GM18873 (cell line): Measurements from ENCODE around the gene MGAT5B.
"Not testable (repeated sequence)": the region's sequence is repeated elsewhere in the genome, so short reads cannot be mapped to it uniquely, and the experiment has no call there.

Experiments
- ATAC-seq: cut with Tn5 transposase; IDR thresholded peaks from one replicate; pipeline ENCODE4 v1.9.1; 2021; ENCODE audit warnings: mild to moderate bottlenecking, moderate library complexity, moderate number of reproducible peaks; ENCODE audit not compliant: unreplicated experiment, low FRiP score

MGAT5B gene, protein sequence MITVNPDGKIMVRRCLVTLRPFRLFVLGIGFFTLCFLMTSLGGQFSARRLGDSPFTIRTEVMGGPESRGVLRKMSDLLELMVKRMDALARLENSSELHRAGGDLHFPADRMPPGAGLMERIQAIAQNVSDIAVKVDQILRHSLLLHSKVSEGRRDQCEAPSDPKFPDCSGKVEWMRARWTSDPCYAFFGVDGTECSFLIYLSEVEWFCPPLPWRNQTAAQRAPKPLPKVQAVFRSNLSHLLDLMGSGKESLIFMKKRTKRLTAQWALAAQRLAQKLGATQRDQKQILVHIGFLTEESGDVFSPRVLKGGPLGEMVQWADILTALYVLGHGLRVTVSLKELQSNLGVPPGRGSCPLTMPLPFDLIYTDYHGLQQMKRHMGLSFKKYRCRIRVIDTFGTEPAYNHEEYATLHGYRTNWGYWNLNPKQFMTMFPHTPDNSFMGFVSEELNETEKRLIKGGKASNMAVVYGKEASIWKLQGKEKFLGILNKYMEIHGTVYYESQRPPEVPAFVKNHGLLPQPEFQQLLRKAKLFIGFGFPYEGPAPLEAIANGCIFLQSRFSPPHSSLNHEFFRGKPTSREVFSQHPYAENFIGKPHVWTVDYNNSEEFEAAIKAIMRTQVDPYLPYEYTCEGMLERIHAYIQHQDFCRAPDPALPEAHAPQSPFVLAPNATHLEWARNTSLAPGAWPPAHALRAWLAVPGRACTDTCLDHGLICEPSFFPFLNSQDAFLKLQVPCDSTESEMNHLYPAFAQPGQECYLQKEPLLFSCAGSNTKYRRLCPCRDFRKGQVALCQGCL

DNA sequence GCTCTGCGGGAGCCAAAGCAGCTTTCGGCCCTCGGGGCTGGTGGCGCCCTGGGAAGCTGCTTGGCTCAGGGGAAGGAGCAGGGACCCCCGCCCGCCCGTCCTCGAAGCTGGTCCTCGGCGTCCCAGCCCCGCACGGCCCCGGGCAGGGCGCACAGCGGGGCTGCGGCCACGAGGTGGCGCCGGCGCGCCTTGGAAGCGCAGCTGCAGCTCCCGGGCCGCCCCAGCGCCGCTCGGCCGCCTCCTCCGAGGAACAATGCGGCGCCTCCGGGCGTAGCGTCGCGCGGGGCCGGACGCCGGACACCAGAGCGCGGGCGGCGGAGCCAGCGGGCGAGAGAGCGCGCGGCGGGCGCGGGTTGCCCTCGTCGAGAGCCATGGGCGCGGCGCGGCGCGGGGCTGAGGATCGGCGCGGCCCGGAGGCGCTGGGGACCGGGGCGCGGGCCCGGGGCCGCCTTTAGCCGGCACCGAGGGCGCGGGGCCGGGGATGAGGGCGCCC lies at the start of gene MGAT5B:
MGAT5B (plus strand) TSS at position 229 of the 493 bp plus-strand sequence. CDS start 626 bp downstream, outside the sequence.
- no peak for ATAC-seq

- no peak for ATAC-seq
Measured at GRCh38 chr17:76820039-76820438, 48.2 kb upstream of the MGAT5B start.

DNA sequence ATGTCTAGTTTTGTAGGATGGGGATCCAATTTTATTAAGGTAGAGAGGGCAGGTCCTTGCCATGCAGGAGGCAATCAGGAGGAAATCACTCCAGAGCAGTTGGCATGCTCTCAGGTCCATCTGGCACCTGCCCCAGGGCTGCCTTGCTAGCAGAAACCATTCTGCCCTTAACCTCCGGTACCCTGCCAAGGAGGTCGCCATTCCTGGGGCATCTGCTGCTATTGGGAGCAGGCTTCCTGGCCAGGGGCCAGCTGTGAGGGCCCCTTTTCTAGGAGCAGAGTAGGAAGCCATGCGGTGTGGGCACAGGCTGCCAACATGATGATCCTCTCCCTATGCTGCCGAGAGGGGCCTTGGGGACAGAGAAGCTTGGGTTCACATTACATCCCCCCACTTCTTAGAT lies 47.6 kb upstream of the MGAT5B start:
- no peak for ATAC-seq

- ATAC-seq, result no peak
Measured at GRCh38 chr17:76822184-76822778, 45.9 kb upstream of the MGAT5B start.

DNA sequence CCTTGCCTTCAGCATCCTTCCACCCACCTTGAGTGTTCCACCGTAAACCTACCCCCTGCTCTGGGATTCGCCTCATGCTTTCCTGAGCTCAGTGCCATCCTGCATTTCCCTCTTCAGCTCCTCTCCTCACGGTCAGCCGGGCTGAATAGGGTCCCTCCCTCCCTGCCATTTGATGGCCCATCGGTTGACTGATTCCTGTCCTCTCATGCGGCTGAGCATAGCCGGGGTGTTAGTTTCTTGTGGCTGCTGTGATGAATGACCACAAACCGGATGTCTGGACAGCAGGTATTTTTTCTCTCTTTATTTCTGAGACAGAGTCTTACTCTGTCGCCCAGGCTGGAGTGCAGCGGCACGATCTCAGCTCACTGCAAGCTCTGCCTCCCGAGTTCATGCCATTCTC lies 44.1 kb upstream of the MGAT5B start:
- no peak for ATAC-seq

GRCh38 chr17:76826330-76827068 lies 41.7 kb upstream of the MGAT5B start:
- no peak for ATAC-seq

DNA sequence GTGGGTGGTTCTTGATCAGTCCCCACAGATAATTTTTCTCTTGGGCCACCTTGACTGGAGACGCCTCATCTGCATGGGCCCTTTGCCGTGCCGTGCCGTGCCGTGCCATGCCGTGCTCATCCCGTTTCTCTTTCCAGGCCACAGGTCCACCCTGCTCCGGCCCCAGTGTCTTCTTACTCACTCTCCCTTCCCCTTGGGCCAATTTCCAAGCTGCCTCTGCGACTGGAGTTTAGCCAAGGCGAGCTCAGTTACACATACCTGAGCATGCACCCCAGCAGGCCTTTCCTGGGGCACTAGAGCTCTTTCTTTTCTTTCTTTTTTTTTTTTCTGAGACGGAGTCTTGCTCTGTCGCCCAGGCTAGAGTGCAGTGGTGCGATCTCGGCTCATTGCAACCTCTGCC lies 40.5 kb upstream of the MGAT5B start:
- ATAC-seq, result no peak

DNA sequence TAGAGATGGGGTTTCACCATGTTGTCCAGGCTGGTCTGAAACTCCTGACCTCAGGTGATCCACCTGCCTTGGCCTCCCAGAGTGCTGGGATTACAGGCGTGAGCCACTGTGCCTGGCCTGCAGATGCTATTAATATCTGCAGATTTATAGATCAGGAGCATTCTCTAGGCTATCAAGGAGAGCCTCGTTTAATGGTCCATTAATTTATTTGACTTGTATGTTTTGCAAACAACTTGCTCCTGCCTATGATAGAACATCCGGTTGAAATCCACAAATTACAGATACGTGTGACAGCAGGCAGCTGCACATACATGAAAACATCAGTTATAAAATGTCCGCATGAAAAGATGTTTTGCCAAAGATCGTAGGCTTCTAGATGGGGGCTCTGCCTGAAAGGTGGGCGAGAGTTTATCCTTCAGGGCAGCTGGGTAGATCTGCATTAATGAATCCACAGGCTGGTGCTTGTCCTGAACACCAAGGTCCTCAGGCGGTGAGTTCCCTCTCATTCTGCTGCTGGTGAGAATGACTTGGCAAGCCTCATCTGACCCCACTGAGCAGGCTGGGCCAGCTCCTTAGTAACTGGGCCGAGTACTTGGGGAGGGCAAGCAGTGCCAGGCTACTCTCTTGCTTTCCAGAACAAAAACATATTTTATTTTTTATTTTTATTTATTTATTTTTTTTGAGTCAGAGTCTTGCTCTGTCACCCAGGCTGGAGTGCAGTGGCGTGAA lies 37.1 kb upstream of the MGAT5B start:
- ATAC-seq, result no peak

DNA sequence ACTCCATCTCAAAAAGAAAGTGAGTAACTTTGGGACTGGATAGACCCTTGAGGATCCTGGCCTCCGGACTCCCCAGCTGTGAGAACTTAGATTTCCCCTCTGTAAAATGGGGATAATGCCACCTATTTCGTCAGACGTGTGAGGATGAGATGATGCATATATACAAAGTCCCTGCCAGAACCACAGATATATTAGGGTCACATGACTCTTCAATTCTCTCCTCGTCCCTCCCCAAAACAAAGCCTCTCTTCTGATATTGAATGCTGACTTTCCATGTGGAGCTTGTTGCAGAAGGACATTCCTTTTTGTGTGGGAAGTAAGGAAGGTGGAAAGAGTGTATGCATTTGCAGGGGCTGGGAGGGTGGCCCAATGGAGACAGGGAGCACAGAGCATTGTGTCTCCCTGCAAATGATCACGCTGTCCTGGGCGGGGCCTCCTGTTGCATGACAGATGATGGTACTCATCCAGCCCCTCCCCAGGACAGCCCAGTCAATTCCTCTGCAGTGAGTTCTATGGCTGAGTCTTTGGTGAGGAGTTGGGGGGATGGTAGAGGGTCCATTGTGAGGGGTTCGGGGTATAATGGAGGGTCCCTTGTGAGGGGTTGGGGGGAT lies 35.1 kb upstream of the MGAT5B start:
- ATAC-seq, result no peak

GRCh38 chr17:76833747-76834146 lies 34.5 kb upstream of the MGAT5B start:
- no peak for ATAC-seq

DNA sequence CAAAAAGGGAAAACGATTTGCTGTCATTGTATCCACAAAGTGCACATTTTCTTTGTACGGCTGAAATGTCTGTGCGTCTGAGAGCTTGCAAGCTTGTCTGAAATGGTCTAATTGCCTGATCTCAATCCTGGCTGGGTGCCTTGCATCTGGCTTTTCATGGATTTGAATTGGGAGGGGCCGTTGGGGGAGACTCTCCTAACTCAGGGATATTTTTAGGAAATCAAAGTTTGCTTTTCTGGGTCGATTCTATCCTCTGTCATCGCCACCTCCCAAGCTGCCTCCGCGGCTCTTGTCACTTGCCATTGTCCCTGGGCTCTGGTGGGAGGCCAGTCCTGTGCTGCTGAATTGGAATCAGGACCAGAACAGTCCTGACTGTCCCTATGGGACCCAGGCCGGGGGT lies 33.3 kb upstream of the MGAT5B start:
- ATAC-seq, result no peak

DNA sequence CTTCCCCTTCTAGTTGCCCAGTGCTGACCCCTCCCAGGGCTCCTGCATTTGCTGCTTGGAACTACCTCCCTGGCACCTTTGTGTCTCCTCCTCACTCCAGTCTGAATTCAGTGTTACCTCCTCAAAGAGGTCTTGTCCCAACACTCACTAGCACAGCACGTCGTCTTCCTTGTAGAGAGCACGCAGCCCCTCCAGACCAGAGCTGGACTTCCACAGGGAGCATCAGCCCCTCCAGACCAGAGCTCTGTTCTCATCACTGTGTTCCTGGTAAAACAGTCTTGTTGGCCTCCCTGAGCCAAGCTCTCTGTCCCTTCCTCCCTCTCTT lies 27.8 kb upstream of the MGAT5B start:
- ATAC-seq, result no peak

GRCh38 chr17:76840884-76841775 lies 27.1 kb upstream of the MGAT5B start:
- no peak for ATAC-seq

GRCh38 chr17:76841776-76842405 lies 26.3 kb upstream of the MGAT5B start:
- no peak for ATAC-seq

GRCh38 chr17:76843068-76843467 lies 25.1 kb upstream of the MGAT5B start:
- not testable (repeated sequence) for ATAC-seq

GRCh38 chr17:76843703-76844484 lies 24.3 kb upstream of the MGAT5B start:
- ATAC-seq, result no peak

DNA sequence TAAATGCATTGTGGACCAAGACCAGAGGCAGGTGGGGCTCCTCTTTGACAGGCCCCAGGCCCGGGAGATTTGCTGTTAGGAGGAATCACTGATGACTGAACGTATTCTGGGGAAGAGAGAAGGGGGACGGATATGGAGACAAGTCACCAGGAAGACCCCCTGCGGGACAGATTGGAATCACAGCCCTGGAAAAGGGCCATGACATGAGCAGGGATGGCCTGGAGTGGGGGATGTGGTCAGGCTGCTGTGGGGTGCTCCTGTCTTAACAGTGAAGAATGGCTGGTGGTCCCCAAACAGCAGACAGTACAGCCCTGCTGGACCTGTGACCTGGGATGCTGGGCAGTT lies 23.7 kb upstream of the MGAT5B start:
- ATAC-seq, result no peak
